GM10266 (cell line): Measurements from ENCODE around the gene COX4I1.
"Not testable (repeated sequence)": the region's sequence is repeated elsewhere in the genome, so short reads cannot be mapped to it uniquely, and the experiment has no call there.

Source experiments
- DNase-seq: peaks from one replicate; pipeline ENCODE4 v3.0.0; 2012; ENCODE audit errors: extremely low spot score
- TF ChIP-seq, protein P1 (sequence below): IDR thresholded peaks from 2 replicates; pipeline ENCODE4 v1.5.1; 2012; ENCODE audit warnings: mild to moderate bottlenecking, low read depth; ENCODE audit not compliant: control insufficient read depth, insufficient read depth; ENCODE audit errors: missing control alignments

The COX4I1 gene

DNA sequence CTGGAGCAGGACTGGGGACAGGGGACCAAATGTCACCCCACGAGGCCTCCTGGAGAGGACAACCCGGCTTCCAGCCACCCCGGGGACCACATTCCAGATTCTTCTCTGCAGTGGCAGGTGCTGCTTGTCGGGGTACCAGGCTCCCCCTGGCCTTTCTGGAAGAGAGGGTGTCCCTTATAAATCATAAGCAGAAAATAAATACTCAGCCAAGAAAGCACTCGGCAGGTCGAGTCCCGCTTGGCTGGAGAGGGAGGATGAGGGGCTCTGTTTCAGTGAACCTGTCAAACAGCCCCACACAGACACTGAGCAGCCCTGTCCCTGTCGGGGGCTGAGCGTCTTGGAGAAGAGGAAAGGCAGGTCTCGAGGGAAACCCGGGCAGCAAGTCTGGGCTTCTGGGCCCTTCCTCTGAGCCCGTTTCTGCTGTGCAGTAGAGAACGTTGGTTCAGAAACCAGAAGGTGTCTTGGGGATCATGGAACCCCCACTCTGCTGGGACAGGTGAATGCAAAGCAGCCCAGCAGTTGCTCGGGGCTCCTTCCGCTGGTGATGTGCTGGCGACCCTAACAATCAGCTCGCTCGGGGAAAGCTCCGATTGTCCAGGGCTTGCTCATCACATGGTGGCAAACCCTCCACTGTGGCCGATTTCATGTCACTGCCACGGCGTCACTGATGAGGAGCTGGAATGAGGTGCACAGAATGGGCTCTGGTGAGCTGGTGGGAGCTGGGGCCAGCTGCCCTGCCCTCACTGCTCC, 36.6 kb downstream of the COX4I1 start:
- TF ChIP-seq, protein P1, sequence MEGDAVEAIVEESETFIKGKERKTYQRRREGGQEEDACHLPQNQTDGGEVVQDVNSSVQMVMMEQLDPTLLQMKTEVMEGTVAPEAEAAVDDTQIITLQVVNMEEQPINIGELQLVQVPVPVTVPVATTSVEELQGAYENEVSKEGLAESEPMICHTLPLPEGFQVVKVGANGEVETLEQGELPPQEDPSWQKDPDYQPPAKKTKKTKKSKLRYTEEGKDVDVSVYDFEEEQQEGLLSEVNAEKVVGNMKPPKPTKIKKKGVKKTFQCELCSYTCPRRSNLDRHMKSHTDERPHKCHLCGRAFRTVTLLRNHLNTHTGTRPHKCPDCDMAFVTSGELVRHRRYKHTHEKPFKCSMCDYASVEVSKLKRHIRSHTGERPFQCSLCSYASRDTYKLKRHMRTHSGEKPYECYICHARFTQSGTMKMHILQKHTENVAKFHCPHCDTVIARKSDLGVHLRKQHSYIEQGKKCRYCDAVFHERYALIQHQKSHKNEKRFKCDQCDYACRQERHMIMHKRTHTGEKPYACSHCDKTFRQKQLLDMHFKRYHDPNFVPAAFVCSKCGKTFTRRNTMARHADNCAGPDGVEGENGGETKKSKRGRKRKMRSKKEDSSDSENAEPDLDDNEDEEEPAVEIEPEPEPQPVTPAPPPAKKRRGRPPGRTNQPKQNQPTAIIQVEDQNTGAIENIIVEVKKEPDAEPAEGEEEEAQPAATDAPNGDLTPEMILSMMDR: no peak
- no peak for DNase-seq

DNA sequence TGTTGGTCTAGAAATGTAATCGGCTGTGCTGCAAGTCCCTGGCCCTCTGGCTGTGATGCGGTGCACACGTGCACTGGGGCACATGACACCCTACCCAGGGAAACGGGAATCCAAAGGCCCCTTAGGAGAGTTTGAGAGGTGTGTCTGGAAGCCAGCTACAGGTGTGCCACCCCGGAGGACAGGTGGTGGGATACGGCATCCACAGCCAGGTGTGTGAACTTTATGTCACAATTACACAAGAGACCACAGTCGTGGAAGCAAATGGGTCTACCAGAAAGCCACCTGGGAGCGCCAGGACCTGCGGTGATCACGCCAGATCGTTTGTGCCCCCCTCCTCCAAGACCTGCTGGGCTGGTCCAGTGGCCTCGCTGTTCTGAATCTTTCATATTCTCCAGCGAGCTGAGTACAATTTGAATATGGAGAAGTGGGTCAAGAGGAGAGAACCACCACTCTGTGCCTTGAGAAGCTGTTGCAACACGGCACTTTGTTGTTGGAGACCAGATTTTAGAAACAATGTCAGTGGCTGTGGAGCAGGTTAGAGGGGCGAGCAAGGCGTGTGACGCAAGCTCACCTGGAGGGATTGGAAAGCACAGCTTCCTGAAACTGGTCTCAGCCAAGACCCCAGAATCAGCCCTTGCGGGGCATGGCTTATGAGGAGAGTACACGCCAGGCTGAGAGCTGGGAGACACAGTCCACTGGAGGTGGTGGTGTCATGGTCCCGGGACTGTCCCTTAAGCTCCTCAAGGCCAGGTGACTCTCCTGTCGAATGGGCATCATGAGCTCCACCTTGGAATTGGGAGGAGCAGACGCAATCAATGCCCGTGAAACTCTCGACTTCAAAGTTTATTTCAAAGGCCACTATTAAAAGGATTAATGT, 37.4 kb downstream of the COX4I1 start:
- DNase-seq: no peak
- TF ChIP-seq, protein P1: no peak

DNA sequence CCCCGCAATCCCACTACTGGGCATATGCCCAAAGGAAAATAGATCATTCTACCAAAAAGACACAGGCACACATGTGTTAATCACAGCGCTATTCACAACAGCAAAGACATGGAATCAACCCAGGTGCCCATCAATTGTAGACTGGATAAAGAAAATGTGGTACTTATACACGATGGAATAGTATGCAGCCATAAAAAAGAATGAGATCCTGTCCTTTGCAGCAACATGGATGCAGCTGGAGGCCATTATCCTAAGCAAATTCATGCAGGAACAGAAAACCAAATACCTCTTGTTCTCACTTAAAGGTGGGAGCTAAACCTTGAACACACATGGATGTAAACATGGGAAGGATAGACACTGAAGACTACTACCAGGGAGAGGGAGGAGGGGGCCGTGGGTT, 38.2 kb downstream of the COX4I1 start:
- DNase-seq: not testable (repeated sequence)

DNA sequence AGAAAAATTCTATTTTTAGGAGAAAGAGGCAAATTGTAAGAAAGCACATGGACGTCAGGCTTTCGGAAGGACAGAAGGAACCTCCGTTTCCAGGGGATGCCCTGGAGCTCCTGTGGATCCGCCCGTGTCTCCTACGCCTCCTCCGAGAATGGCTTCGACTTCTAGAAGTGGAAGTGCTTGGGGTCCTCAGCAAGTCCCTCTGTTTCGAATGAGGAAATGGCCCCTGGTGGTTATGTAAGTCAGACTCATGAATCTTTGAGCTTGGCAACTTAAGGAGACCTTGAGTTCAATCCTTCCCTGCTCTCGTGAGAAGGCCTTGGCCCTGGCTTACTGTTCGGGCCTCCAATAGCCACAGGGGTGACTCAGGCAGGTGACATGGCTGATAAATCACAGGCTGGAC, 38.9 kb downstream of the COX4I1 start:
- TF ChIP-seq, protein P1: no peak

DNA sequence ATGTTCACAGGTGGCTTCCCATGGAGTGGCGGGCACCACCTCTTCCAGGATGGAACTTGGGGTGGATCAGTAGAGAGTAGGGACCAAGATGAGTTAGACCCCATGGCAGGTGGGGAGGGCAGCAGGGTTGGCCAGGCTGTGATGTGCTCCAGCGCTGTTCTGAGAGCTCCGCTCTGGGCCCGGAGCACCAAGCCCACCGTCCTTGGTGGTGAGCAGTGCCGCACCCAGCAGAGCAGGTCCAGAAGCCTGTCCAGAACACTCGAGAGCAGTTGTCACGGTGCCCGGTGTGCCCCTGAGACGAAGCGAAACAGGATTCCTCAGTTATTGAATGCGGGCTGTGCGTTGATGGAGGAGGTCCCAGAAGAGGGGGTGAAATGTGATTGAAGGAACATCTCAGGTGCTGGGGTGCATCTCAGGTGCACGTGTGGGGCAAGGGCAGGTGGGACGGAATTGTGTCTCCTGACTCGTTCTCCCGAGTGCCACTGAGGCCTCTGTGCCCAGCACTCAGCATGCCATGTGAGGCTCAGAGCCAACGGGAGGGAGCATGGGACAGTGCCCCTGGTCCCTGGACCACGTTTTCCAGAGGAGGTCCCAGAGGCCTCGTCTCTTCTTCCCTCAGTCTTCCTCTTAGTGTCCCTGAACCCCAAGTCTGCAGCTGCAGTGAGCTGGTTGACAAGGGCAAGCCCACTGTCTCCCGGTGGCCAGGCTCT, 39.5 kb downstream of the COX4I1 start:
- TF ChIP-seq, protein P1: no peak

More for the DNA sequence above, 38.9 kb downstream of the COX4I1 start:
- no peak for DNase-seq

DNA sequence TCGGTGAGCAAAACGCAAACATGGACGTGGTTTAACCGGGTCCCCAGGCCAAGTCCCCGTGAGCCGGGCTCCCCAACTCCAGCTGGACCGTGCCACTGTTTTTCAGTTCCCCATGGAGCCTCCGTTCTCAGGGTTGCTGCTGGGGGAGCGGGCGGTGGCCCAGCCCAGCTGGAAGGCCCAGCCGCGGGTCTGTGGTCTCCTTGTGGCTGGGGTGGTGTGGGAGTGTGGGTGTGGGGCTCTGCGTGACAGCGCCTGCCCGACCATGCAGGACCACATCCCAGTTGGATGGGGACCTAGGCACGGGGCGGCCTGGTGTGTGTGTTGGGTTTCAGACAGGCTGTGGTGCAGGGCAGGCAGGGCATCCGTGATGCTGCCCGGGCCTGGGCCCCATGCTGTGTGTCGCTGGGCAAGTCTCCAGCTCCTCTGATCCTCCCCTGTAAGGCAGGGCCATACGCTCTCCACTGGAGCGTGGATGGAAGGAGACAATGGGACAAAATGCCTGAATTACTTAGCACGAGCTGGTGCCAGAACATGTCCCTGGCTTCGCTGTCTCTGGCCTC, 40.3 kb downstream of the COX4I1 start:
- DNase-seq: no peak
- TF ChIP-seq, protein P1: no peak

More for the DNA sequence above, 39.5 kb downstream of the COX4I1 start:
- DNase-seq: no peak

DNA sequence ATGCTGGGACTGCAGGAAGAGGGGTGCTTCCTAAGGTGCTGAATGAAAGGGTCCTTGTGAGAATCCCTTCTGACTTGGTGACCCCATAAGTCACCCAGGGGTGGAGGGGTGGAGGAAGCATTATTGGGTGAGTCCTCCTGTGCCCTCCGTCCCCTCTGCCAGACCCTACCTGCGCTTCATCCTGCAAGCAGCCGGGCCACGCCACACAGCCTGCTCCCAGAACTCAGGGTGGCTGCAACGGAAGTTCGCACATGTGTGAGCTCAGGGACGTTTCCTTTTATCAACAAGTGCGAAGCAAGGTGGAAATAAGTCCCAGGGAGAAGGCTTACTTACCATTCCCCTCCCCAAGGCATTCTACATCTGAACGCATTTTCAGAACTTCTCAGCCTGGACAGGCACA, 40.9 kb downstream of the COX4I1 start:
- DNase-seq: no peak
- TF ChIP-seq, protein P1: no peak
